Measurements from ENCODE around the gene DOCK3.

Gene DOCK3

GRCh38 chr3:51403675-51404074 lies 728.9 kb downstream of the DOCK3 start:
- no peak for DNase-seq (ENCODE audit: low read depth)

- DNase-seq (ENCODE audit: low read depth): no peak
These were observed 733.3 kb downstream of the DOCK3 start for GRCh38 chr3:51408021-51408420.

- DNase-seq (ENCODE audit: low read depth): no peak
These were observed 734.1 kb downstream of the DOCK3 start for GRCh38 chr3:51408813-51409212.

GRCh38 chr3:51422211-51422610 lies 747.5 kb downstream of the DOCK3 start:
- no peak for DNase-seq (ENCODE audit: low read depth)

- no peak for DNase-seq (ENCODE audit: low read depth)
These were observed 752.2 kb downstream of the DOCK3 start for GRCh38 chr3:51426921-51427320.

GRCh38 chr3:51429138-51429537 lies 754.4 kb downstream of the DOCK3 start:
- DNase-seq (ENCODE audit: low read depth): no peak

All from GM04504 (cell line).